ENCODE results near the gene TAOK1.
A peak's percentile ranks its signal among the peaks of the same experiment; 100 is the strongest.
"Not testable (repeated sequence)": the region's sequence is repeated elsewhere in the genome, so short reads cannot be mapped to it uniquely, and the experiment has no call there.

The TAOK1 gene

DNA sequence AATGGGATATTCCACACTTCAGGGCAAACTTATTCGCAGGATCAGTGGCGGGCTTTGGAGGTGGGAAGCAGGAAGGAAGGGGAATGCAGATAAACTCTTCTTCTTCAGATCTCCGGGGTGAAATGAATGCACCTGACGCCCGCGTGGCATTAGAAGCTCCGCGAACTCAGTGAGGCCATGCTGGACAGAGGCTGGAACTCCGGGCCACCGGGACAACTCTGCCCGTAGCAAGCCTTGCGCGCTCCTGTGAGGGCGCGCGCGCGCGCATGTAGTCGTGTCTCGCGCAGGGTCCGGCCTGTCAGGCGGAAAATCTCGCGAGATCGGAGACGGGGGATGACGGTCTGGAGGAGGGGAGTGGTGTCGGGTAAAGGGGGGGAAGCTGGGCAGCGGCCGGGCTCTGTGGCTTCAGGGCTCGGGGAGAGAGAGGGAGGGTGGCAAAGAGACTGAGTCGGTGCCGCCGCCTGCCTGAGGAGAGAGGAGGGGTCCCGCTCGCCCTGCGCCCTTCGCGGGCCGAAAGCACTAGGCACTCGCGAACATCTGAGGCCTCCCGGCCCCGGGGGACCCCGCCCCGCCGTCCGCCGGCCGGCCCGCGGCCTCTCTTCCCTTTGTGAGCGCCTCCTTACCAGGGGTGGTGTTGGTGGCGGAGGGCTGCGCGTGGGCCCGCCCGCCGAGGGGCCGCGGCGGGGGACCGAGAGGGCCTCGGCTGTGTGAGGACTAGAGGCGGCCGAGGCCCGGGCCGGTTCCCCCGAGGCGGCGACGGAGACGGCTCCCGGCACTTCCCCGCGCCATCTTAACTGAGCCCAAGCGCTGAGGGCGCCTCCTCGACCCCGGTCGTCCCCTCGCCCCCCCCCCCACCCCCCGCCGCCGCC, at the start of gene TAOK1:
Gene TAOK1 (plus strand): TSS at position 382 of the 869 bp plus-strand sequence. CDS start 61,186 bp downstream, outside the sequence.
- DNase-seq (ENCODE audit: low read depth in 2 of 2), result peak; percentile 97 to 98

DNA sequence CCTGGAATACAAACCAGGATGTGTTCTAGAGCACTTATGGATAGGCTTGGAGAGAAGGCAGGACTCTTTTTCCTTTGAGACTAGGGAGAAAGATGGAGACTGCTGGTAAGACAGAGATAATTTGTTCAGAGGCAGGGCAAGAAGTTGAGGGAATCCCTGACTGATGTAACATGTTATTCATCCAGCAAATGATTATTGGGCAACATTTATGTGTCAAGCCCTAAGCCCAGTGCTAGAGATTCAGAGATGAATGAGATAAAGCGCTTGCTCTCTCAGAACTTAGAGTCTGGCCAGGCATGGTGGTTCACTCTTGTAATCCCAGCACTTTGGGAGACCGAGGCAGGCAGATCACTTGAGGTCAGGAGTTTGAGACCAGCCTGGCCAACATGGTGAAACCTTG, 48.4 kb upstream of the TAOK1 start:
- no peak for DNase-seq (ENCODE audit: low read depth in 2 of 2)

DNA sequence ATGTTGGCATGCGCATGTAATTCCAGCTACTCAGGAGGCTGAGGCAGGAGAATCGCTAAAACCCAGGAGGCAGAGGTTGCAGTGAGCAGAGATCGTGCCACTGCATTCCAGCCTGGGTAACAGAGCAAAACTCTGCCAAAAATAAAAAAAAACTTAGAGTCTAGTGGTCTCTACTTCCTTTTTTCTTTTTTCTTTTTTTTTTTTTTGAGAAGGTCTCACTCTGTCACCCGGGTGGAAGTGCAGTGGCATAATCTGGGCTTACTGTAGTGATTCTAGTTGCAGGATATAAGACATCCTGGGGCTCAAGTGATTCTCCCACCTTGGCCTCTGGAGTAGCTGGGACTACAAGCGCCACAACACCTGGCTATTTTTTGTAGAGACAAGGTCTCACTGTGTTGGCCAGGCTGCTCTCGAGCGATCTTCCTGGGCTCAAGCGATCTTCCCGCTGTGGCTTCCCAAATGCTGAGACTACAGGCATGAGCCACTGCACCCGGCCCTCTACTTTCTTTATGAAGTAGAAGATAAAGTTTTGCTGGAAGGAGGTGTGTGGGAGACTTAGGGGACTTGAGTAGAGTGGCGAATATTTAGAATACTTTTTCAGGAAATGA, 47.9 kb upstream of the TAOK1 start:
- DNase-seq (ENCODE audit: low read depth in 2 of 2), result no peak

DNA sequence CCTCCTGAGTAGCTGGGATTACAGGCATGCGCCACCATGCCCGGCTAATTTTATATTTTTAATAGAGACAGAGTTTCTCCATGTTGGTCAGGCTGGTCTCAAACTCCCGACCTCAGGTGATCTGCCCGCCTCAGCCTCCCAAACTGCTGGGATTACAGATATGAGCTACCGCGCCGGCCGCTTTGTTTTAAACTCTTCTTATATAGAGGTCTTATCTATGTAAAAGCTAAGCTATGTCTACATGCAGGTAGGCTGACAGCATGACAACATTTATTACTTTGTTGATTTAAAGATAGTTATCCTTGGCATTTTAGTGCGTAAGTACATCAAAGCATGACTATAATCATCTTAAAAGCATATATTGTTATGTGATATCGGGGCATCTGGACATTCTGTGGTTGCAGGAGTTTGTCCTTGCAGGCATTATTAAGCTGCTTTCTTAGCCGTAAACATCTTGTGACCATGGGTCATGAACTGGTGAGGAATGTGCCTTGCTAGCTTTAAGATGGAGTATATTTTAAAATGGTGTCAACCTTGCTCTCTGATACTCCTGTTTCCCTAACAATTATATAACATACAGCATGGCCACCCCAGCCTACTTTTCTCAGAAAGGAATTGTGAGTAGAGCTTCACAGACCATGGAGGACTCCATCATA, 45.8 kb upstream of the TAOK1 start:
- no peak for DNase-seq (ENCODE audit: low read depth in 2 of 2)

DNA sequence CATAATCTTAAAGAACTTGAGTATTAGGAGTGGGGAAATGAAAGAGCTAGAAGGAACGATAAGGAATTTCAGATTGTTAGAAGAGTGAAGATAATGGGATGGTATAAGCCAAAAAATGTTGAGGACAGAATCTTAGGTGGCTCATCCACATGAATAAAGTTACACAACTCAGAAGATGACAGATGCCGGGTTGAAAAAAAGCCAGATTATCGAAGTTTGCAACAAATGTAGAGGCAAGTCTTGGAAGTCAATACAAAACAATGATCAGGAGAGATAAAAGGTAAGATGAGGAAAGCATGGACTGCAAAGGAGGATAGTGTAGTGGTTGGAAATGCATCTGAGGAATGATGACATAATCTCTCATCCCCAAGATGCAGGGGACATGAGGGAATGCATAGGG, 45.1 kb upstream of the TAOK1 start:
- no peak for DNase-seq (ENCODE audit: low read depth in 2 of 2)

DNA sequence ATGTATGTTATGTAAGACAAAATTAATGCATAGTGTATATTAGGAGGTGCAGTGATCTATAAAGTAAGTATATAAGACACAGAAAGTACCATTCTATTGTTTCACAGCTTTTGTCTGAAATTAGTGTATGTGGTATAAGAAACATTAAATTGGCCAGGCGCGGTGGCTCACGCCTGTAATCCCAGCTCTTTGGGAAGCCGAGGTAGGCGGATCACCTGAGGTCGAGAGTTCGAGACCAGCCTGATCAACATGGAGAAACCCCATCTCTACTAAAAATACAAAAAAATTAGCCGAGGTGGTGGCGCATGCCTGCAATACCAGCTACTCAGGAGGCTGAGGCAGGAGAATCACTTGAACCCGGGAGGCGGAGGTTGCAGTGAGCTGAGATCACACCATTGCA, 44.7 kb upstream of the TAOK1 start:
- not testable (repeated sequence) for DNase-seq (ENCODE audit: low read depth in 2 of 2)

DNA sequence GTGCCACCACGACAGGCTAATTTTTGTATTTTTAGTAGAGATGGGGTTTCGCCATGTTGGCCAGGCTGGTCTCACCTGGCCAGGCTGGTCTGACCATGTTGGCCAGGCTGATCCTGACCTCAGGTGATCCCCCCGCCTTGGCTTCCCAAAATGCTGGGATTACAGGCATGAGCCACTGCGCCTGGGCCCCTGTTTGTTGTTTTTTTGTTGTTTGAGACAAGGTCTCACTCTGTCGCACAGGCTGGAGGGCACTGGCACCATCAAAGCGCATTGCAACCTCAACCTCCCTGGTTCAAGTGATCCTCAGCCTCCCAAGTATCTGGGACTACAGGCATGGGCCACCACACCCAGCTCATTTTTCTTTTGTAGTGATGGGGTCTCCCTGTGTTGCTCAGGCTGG, 43.7 kb upstream of the TAOK1 start:
- DNase-seq (ENCODE audit: low read depth in 2 of 2), result no peak

DNA sequence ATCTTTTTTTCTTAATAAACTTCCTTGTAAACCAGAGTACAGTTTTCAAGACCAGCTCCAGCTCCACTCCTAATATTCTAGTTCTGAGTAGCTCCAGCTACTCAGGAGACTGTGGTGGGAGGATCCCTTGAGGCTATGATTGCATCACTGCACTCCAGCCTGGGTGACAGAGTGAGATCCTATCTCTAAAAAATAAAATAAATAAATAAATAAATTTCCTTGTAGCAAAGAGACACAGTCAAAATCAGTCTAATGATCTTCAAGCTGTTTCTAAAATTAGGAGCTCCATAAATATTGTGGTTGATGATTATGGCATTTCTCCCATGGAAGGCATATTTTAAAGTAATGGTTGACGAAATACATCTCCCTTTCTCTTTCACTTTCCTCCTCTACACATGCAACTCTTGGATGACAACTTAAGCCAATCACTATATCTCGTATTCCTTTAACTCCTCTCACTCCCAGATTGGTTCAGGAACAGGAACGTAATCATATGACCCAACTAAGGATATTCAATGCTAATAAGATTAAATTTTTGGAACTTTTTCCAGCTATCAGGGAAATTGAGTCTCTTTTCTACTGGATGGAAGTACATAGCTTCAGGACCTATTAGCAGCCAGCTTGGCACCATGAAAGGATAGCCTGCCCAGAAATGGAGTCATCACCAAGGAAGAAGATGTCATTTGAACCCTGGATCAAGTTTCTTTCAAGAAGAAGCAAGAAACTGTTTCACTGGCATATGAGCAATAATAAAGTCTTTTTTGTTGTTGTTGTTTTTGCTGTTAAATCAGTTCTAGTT, 42.1 kb upstream of the TAOK1 start:
- DNase-seq (ENCODE audit: low read depth in 2 of 2), result no peak

DNA sequence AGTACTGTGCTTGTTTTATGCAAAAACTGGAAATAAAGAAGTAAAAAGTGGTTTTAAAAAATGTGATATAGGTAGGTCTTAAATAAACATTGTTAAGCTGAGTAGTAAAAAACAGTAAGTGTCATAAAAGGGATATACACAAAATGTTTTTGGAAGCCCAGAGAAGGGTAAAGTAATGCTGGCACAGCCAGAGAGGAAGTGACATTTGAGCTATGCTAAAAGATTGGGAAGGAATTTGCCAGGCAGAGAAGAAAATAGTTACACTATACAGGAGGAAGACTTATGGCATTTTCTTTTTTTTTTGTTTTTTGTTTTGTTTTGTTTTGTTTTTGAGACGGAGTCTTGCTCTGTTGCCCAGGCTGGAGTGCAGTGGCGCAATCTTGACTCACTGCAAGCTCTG, 40.8 kb upstream of the TAOK1 start:
- DNase-seq (ENCODE audit: low read depth in 2 of 2), result no peak

DNA sequence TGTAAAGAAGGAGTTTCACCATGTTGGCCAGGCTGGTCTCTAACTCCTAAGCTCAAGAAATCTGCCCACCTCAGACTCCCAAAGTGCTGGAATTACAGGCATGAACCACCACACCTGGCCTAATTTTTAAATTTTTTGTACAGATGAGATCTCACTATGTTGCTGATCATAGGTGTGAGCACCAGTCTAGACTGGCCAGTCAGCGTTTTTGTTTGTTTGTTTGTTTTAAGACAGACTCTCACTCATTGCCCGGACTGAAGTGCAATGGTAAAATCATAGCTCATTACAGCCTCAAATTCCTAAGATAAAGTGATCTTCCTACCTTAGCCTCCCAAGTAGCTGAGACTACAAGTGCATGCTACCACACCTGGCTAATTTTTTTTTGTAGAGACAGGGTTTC, 38.0 kb upstream of the TAOK1 start:
- DNase-seq (ENCODE audit: low read depth in 2 of 2), result no peak

DNA sequence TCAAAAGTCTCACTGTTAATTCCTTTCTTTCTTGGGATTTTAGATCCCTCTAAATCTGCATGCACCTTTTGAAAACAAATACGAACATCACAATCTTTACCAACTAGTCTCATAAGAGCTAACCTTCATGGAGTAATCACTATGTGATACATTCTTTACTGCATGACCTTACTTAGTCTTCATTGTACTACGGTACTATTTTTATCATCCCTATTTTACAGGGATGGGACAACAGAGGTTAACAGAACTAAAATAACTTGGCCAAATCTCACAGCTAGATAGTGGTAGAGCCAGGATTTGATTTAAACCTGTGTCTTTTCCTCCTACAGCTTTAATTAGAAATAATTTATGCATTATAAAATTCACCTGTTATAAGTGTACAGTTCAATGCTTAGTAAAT, 32.9 kb upstream of the TAOK1 start:
- no peak for DNase-seq (ENCODE audit: low read depth in 2 of 2)

DNA sequence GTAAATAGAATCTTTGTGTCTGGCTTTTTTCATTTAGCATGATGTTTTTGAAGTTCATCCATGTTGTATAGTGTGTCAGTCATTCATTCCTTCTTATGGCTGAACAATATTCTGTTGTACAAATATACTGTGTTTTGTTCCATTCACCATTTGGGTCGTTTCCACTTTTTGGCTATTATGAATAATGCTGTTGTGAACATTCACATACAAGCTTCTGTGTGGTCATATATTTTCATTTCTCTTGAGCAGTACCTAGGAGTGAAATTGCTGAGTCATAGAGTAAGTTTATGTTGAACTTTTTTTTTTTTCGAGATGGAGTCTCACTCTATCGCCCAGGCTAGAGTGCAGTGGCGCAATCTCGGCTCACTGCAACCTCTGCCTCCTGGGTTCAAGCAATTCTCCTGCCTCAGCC, 32.3 kb upstream of the TAOK1 start:
- no peak for DNase-seq (ENCODE audit: low read depth in 2 of 2)

DNA sequence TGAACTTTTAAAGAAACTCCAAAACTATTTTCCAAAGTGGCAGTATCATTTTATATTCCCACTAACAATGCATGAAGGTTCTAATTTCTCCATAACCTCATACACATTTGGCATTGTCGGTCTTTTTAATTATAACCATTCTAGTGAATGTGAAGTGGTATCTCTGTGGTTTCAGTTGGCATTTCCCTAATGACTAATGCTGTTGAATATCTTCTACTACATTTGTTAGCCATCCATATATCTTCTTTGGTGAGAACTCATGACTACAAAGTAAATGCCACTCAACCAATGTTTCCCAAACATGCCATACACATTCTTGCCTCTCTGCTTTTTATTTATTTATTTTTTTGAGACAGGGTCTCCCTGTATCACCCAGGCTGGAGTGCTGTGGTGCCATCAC, 31.7 kb upstream of the TAOK1 start:
- no peak for DNase-seq (ENCODE audit: low read depth in 2 of 2)

DNA sequence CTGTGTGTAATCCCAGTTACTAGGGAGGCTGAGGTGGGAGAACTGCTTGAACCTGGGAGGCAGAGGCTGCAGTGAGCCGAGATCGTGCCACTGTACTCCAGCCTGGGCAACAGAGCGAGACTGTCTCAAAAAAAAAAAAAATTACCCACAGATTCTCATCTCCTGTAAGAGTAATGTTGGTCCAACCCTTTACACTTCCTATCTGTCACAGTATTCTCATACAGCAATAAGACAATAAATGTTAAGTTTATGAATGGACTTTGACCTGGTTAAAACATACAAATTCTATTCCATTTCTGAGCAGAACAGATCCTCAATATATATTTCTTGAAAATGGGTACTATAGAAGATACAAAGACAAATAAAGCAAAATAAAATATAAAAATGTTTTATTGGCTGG, 30.4 kb upstream of the TAOK1 start:
- no peak for DNase-seq (ENCODE audit: low read depth in 2 of 2)

DNA sequence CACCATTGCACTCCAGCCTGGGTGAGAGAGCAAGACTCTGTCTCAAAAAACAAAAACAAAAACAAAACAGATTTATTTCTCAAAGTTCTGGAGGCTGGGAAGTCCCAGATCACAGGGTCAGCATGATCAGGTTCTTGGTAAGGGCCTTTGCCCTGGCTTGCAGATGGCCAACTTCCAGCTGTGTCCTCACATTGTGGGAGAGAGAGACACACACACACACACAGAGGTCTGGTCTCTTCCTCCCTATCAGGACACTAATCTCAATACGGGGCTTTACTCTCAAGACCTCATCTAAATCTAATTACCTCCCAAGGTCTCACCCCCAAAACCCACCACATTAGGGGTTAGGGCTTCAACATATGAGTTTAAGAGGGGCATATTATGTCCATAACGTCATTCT, 26.4 kb upstream of the TAOK1 start:
- no peak for DNase-seq (ENCODE audit: low read depth in 2 of 2)

DNA sequence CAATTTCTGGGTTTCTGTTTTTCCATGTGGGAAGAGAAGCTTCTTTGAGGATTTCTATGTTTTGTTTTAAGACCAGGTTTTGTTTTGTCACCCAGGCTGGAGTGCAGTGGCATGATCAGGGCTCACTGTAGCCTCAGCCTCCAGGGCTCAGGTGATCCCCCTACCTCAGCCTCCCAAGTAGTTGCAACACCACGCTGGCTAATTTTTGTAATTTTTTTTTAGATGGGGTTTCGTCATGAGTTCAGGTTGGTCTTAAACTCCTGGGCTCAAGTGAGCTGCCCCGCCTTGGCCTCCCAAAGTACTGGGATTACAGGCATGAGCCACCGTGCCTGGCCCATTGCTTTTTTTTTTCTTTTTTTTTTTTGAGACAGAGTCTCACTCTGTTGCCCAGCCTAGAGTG, 25.5 kb upstream of the TAOK1 start:
- DNase-seq (ENCODE audit: low read depth in 2 of 2), result no peak

DNA sequence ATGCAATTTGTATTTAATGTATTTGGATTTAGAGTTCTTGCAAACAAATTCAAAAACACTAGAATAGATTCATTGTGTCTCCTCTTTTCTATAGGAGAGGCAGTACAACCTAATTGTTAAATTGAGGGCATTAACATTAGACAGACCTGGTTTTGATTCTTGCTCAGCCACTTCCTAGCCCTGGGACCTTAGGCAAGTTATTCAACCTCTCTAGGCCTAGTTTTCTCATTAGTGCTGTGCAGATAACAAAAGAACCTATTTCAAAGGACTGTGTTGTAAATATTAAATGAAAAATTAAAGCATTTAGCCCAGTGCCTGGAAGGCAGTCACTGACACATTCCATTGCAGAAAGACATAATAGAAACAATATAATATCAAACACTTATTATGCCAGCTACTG, 22.0 kb upstream of the TAOK1 start:
- DNase-seq (ENCODE audit: low read depth in 2 of 2), result no peak

DNA sequence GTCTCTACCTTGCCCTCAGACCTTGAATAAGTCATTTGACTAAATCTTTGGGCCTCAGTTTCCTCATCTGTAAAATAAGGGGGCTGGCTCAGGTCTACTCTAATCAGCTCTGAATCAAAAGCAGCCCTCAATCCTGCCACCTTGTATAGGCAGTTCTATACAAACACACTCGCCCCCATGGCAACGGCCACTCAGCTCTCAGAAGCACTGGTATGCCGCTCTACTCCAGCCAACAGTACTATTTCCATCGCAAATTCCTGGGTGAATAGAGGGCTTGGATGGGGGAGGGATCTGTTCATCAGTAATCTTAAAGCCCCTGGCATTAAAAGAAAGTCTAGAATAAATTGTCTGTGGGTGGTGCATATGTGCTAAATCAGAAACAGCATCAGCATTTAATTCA, 21.2 kb upstream of the TAOK1 start:
- DNase-seq (ENCODE audit: low read depth in 2 of 2), result no peak

DNA sequence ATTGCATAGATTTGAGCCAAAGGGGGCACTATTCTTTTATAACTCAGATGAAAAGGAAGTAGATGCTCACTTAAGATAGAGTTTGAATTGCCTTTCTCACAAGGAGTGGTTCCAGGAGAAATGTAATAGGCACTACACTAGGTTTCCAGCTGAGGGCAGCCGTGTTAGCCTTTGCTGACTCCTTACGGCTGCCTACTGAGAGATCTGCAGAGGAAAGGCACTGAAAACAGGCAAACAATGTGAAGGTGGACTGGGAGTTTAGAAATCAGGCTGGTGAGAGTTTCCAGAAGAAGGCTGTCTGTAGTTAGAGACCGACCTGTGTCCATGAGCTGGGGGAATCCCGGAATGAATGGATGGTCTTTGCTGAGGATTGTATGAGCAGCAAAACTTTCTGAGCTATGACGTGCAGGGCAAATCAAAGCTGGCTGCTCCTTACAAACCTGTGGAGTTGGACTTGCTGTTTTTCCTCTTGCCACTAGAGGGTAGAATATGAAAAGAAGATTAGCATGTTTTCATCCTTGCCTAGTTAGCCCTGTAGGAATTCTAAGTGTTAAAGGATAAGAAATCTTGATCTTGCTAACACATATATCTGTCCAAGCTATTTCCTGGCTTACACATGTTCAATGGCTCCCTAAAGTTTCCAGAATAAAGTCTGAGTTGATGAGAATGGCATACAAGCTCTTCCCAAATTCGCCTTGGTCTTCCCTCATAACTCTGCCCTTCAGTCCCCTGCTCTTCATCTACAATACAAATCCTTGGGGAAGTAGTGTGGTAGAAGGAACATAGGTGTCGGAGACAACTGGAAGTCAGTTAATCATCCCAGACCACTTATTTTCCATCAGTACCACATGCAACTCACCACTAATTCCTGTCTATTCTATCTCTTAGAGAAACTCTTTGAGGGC, 20.1 kb upstream of the TAOK1 start:
- peak in 1 of 2 donors; percentile 8 for DNase-seq (ENCODE audit: low read depth in 2 of 2)

DNA sequence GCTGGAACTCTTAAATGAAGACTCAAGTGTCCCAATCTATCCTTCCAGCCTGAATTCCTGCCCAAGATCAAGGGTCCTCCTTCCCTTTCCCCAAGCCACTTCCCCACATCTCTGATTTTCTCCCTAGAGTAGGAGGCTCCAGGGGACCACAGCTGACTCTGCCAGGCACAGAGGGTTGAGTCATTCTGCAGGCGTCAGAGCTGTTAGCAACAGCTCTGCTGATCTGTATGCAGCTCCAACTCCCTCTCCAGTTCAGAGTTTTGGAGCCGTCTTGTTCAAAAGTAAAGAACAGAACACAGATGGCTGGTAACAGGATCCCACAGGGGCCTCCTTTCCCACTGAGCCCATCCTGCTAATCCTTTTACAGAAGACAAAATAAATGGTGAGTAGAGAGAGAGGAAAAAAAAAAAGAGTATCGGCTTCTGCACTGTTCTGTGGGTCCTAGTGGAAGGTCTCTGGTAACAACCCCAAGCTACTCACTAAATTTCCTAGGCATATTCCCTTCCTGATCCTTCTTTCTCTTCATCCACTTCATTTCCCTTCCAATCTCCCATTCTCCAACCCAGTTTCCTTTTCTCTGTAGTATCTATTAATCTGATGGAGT, 13.4 kb upstream of the TAOK1 start:
- DNase-seq (ENCODE audit: low read depth in 2 of 2), result no peak

DNA sequence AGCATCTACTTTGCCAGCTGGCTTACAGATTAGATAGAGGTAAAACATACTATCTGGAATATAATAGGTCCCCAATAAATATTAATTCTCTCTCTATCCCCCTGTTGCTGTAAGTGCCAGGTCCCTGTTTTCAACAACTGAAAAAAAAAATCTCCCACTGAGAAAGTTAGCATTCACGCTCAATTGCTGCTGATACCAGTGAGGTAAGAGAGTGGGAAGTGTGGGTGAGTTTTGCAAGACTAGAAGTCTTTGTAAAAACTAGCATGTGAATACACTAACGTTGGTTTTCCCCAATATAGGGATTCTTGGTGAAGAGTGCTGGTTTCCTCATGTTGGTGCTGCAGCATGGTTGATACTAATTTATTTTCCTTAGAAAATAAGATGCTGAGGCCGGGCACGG, 11.7 kb upstream of the TAOK1 start:
- DNase-seq (ENCODE audit: low read depth in 2 of 2), result no peak
